Ovary (tissue), 3 donors: ENCODE measurements around the gene RHBG.

Source experiments
- EP300 ChIP-seq: sonication (generic); formaldehyde crosslinking; IDR thresholded peaks from one replicate; pipeline ENCODE4 v1.6.1; 2017; ENCODE audit warnings: antibody characterized with exemption
- POLR2A ChIP-seq: fragments of 450-650 bp; IDR thresholded peaks from one replicate; pipeline ENCODE4 v1.6.1; 2017; ENCODE audit warnings: antibody characterized with exemption, mild to moderate bottlenecking, moderate library complexity
- TF ChIP-seq, protein P1 (sequence below), 3 donors: fragments of 450-650 bp in 2 of 3; fragments of 200-600 bp in 1 of 3; IDR thresholded peaks; one replicate each; pipeline versions ENCODE4 v1.5.1 to v1.8.0; 2016 to 2022; ENCODE audit warnings: antibody characterized with exemption in 3 of 3, mild to moderate bottlenecking in 1 of 3
- donor health status: DM: no; HTN: no; CAD: no.

DNA sequence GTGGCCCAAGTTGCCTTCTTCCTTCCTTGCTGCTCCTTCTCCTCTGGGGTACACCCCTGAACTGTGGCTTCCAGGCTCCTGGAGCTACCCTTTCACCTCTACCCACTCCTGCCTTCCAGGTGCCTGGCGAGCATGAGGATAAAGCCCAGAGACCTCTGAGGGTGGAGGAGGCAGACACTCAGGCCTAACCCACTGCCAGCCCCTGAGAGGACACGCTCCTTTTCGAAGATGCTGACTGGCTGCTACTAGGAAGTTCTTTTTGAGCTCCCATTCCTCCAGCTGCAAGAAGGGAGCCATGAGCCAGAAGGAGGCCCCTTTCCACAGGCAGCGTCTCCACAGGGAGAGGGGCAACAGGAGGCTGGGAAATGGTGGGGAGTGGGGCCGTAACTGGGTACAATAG is 15.6 kb downstream of the RHBG start:
- TF ChIP-seq, protein P1, sequence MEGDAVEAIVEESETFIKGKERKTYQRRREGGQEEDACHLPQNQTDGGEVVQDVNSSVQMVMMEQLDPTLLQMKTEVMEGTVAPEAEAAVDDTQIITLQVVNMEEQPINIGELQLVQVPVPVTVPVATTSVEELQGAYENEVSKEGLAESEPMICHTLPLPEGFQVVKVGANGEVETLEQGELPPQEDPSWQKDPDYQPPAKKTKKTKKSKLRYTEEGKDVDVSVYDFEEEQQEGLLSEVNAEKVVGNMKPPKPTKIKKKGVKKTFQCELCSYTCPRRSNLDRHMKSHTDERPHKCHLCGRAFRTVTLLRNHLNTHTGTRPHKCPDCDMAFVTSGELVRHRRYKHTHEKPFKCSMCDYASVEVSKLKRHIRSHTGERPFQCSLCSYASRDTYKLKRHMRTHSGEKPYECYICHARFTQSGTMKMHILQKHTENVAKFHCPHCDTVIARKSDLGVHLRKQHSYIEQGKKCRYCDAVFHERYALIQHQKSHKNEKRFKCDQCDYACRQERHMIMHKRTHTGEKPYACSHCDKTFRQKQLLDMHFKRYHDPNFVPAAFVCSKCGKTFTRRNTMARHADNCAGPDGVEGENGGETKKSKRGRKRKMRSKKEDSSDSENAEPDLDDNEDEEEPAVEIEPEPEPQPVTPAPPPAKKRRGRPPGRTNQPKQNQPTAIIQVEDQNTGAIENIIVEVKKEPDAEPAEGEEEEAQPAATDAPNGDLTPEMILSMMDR (IDR thresholded peaks at IDR 0.05): no peak
- TF ChIP-seq POLR2A: no peak
- TF ChIP-seq EP300: no peak
